Measurements from ENCODE around the gene MRC2.
"Not testable (repeated sequence)": the region's sequence is repeated elsewhere in the genome, so short reads cannot be mapped to it uniquely, and the experiment has no call there.

The MRC2 gene

GRCh38 chr17:62692721-62693431, 65.4 kb downstream of the MRC2 start:
- Histone ChIP-seq H3F3A (ENCODE audit: insufficient read depth) (no peaks in the 10 kb centered on the region), H3K27ac (ENCODE audit: low read depth, low read length) (no peak overlapping the region), H3K4me2 (ENCODE audit: low read depth, low read length, poor library complexity, severe bottlenecking) (no peak overlapping the region), H4K20me1 (ENCODE audit: low read depth, low read length) (no peaks in the 10 kb centered on the region), H3K9me2 (replicated peaks; ENCODE audit: insufficient read depth, low read length) (no peaks in the 10 kb centered on the region), H3K9ac (ENCODE audit: low read length) (no peak overlapping the region), H3K79me2 (ENCODE audit: insufficient read depth, low read length) (no peaks in the 10 kb centered on the region), H3K36me3 (ENCODE audit: low read length) (no peaks in the 10 kb centered on the region), H2AFZ (ENCODE audit: low read depth, low read length, severe bottlenecking) (no peak overlapping the region), H3K9me3 (ENCODE audit: insufficient read depth, low read length) (no peaks in the 10 kb centered on the region), H3K27me3 (ENCODE audit: low read length) (no peaks in the 10 kb centered on the region), H3K4me3 (ENCODE audit: insufficient read depth, low read length, poor library complexity, severe bottlenecking) (no peak overlapping the region)
- no peak for TF ChIP-seq CTCF (IDR thresholded peaks at IDR 0.05; ENCODE audit: insufficient read depth, low read length, poor library complexity, severe bottlenecking)

- TF ChIP-seq EZH2phosphoT487 (conservative IDR thresholded peaks at IDR 0.05; ENCODE audit: low read length), result no peak
- no peak for TF ChIP-seq CTCF (IDR thresholded peaks at IDR 0.05; ENCODE audit: insufficient read depth, low read length, poor library complexity, severe bottlenecking)
- Histone ChIP-seq H3K9ac (ENCODE audit: low read length) (no peak overlapping the region), H3K4me3 (ENCODE audit: insufficient read depth, low read length, poor library complexity, severe bottlenecking) (no peak overlapping the region), H3K36me3 (ENCODE audit: low read length) (no peaks in the 10 kb centered on the region), H2AFZ (ENCODE audit: low read depth, low read length, severe bottlenecking) (no peak overlapping the region), H3K9me3 (ENCODE audit: insufficient read depth, low read length) (no peaks in the 10 kb centered on the region), H3K4me2 (ENCODE audit: low read depth, low read length, poor library complexity, severe bottlenecking) (no peak overlapping the region), H3K79me2 (ENCODE audit: insufficient read depth, low read length) (no peaks in the 10 kb centered on the region), H3K9me2 (replicated peaks; ENCODE audit: insufficient read depth, low read length) (no peaks in the 10 kb centered on the region), H4K20me1 (ENCODE audit: low read depth, low read length) (no peaks in the 10 kb centered on the region), H3K27me3 (ENCODE audit: low read length) (no peaks in the 10 kb centered on the region), H3F3A (ENCODE audit: insufficient read depth) (no peaks in the 10 kb centered on the region), H3K27ac (ENCODE audit: low read depth, low read length) (no peak overlapping the region)
These were observed 66.3 kb downstream of the MRC2 start for GRCh38 chr17:62693616-62694409.

GRCh38 chr17:62695093-62695738, 67.7 kb downstream of the MRC2 start:
- not testable (repeated sequence) for H3F3A ChIP-seq (ENCODE audit: insufficient read depth); H3K9me3 ChIP-seq (ENCODE audit: insufficient read depth, low read length); H3K4me2 ChIP-seq (ENCODE audit: low read depth, low read length, poor library complexity, severe bottlenecking); H3K9me2 ChIP-seq (replicated peaks; ENCODE audit: insufficient read depth, low read length); H3K79me2 ChIP-seq (ENCODE audit: insufficient read depth, low read length); H3K36me3 ChIP-seq (ENCODE audit: low read length); H3K27ac ChIP-seq (ENCODE audit: low read depth, low read length); H3K9ac ChIP-seq (ENCODE audit: low read length); H3K4me3 ChIP-seq (ENCODE audit: insufficient read depth, low read length, poor library complexity, severe bottlenecking); H2AFZ ChIP-seq (ENCODE audit: low read depth, low read length, severe bottlenecking); H4K20me1 ChIP-seq (ENCODE audit: low read depth, low read length); H3K27me3 ChIP-seq (ENCODE audit: low read length)

GRCh38 chr17:62696256-62696655, 68.8 kb downstream of the MRC2 start:
- no peaks in the 10 kb centered on the region for H4K20me1 ChIP-seq (ENCODE audit: low read depth, low read length)
- no peaks in the 10 kb centered on the region for H3K9me2 ChIP-seq (replicated peaks; ENCODE audit: insufficient read depth, low read length)
- no peak overlapping the region for H3K9ac ChIP-seq (ENCODE audit: low read length)
- H3K4me2 ChIP-seq (ENCODE audit: low read depth, low read length, poor library complexity, severe bottlenecking), result no peak overlapping the region
- no peak overlapping the region for H3K4me3 ChIP-seq (ENCODE audit: insufficient read depth, low read length, poor library complexity, severe bottlenecking)
- no peaks in the 10 kb centered on the region for H3K79me2 ChIP-seq (ENCODE audit: insufficient read depth, low read length)
- no peaks in the 10 kb centered on the region for H3K9me3 ChIP-seq (ENCODE audit: insufficient read depth, low read length)
- TF ChIP-seq EZH2phosphoT487 (conservative IDR thresholded peaks at IDR 0.05; ENCODE audit: low read length) (no peak), CTCF (IDR thresholded peaks at IDR 0.05; ENCODE audit: insufficient read depth, low read length, poor library complexity, severe bottlenecking) (no peak)
- H2AFZ ChIP-seq (ENCODE audit: low read depth, low read length, severe bottlenecking), result no peak overlapping the region
- no peak overlapping the region for H3K27ac ChIP-seq (ENCODE audit: low read depth, low read length)
- no peaks in the 10 kb centered on the region for H3F3A ChIP-seq (ENCODE audit: insufficient read depth)
- no peaks in the 10 kb centered on the region for H3K36me3 ChIP-seq (ENCODE audit: low read length)
- no peaks in the 10 kb centered on the region for H3K27me3 ChIP-seq (ENCODE audit: low read length)
